Measurements from ENCODE around the gene SBNO1.
"Not testable (repeated sequence)": the region's sequence is repeated elsewhere in the genome, so short reads cannot be mapped to it uniquely, and the experiment has no call there.

The SBNO1 gene

DNA sequence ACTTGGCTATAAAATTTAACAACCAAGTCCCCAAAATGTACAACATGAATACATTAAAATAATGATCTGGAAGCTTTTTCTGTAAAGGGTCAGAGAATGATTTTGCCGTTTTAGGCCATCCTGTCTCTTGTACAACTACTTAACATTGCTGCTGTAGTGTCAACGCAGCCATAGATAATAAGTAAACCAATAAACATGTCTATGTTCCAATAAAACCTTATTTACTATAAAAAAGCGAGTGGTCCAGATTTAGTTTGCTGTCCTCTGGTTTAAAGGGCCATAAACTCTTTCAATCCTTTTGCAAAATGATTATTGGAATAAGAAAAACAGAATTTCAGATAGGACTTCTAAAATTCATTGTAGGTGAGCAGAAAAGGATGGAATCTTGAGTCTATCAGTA lies 29.2 kb downstream of the SBNO1 start:
- ChIA-PET POLR2A (no interaction called here), CTCF (no interaction called here)
- no peak for DNase-seq (ENCODE audit: low read depth, low spot score)
- no peak overlapping the region for H3K4me3 ChIP-seq (ENCODE audit: low read depth, low read length)
- TF ChIP-seq, protein P1, sequence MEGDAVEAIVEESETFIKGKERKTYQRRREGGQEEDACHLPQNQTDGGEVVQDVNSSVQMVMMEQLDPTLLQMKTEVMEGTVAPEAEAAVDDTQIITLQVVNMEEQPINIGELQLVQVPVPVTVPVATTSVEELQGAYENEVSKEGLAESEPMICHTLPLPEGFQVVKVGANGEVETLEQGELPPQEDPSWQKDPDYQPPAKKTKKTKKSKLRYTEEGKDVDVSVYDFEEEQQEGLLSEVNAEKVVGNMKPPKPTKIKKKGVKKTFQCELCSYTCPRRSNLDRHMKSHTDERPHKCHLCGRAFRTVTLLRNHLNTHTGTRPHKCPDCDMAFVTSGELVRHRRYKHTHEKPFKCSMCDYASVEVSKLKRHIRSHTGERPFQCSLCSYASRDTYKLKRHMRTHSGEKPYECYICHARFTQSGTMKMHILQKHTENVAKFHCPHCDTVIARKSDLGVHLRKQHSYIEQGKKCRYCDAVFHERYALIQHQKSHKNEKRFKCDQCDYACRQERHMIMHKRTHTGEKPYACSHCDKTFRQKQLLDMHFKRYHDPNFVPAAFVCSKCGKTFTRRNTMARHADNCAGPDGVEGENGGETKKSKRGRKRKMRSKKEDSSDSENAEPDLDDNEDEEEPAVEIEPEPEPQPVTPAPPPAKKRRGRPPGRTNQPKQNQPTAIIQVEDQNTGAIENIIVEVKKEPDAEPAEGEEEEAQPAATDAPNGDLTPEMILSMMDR (IDR thresholded peaks at IDR 0.05; ENCODE audit: insufficient read depth, low read length, missing control alignments): no peak

DNA sequence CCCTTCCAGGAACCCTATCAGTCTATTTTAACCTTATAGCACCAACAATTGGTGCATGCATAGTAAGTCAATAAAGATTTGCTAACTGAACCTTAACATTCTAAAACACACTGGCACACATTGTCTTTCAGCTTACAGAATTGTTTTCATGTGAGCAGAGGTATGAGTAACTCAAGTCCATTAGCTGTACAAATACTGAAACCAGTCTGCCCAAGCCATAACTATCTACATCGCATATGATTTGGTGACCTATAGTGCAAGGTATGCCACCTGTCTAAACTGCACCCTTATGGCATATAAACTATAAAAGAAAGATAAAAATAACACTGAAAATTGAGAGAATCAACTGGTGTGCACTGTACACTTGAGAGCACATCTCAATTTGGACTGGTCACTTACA lies 34.8 kb downstream of the SBNO1 start:
- TF ChIP-seq, protein P1 (IDR thresholded peaks at IDR 0.05; ENCODE audit: insufficient read depth, low read length, missing control alignments): no peak
- DNase-seq (ENCODE audit: low read depth, low spot score): no peak
- CTCF ChIA-PET: interaction anchor here (1.3 kb wide), 1 partner anchor 253 kb away, joined by 4 read pairs; no protein-coding TSS in a partner anchor
- POLR2A ChIA-PET: no interaction called here
- no peak overlapping the region for H3K4me3 ChIP-seq (ENCODE audit: low read depth, low read length)

DNA sequence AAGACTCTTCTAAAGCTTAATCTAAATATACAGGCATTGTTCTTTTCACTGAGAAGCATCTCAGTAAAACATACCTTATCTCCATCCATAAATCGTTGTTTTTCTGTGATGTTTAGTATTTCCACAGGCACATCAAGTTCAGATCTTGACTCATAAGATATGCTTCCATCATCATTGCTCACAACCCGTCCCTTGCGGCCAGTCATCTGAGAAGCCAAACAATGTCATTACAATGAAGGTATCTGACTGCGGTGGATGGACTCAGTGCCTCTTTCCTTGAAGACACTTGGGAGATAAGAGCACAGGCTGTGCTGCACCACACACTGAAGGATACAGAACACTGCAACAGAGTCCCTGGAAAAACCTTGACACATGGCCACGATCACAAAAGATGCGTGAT lies 44.8 kb downstream of the SBNO1 start:
- POLR2A ChIA-PET: interaction anchor here (1.0 kb wide), 1 partner anchor 45 kb away, joined by 3 read pairs; no protein-coding TSS in a partner anchor
- CTCF ChIA-PET: interaction anchor here (1.1 kb wide), 1 partner anchor 268 kb away, joined by 3 read pairs; no protein-coding TSS in a partner anchor
- DNase-seq (ENCODE audit: low read depth, low spot score): no peak
- H3K4me3 ChIP-seq (ENCODE audit: low read depth, low read length): no peak overlapping the region
- TF ChIP-seq, protein P1 (IDR thresholded peaks at IDR 0.05; ENCODE audit: insufficient read depth, low read length, missing control alignments): no peak

DNA sequence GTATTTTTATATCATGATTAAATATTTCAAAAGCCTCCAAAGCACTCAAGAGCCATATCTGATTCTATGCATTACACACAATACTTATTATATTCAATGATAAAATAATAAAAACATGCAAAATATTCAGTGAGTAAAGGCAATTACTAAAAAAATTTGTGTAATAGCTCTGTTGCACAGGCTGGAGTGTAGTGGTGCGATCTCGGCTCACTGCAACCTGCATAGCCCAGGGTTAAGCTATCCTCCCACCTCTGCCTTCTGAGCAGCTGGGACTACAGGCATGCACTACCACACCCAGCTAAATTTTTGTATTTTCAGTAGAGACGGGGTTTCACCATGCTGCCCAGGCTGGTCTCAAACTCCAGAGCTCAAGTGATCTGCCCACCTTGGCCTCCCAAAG lies 45.4 kb downstream of the SBNO1 start:
- ChIA-PET CTCF (interaction anchor here (1.1 kb wide), 1 partner anchor 268 kb away, joined by 3 read pairs; no protein-coding TSS in a partner anchor), POLR2A (interaction anchor here (1.0 kb wide), 1 partner anchor 46 kb away, joined by 3 read pairs; no protein-coding TSS in a partner anchor)
- no peak overlapping the region for H3K4me3 ChIP-seq (ENCODE audit: low read depth, low read length)
- DNase-seq (ENCODE audit: low read depth, low spot score): no peak
- TF ChIP-seq, protein P1 (IDR thresholded peaks at IDR 0.05; ENCODE audit: insufficient read depth, low read length, missing control alignments): no peak

DNA sequence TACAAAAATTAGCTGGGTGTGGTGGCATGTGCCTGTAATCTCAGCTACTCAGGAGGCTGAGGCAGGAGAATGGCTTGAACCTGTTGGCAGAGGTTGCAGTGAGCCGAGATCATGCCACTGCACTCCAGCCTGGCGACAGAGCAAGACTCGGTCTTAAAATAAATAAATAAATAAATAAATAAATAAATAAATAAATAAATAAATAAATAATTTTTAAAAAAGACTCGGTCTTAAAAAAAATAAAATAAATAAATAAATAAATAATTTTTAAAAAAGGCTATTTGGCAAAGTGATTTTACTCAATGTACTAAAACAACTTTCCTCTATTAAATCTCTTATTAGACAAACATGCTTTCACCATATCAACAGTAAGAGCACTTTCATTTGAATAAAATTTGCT lies 51.6 kb downstream of the SBNO1 start:
- DNase-seq (ENCODE audit: low read depth, low spot score); H3K4me3 ChIP-seq (ENCODE audit: low read depth, low read length); CTCF ChIA-PET: not testable (repeated sequence)
- POLR2A ChIA-PET: interaction anchor here (0.8 kb wide), 1 partner anchor 325 kb away, joined by 3 read pairs; no protein-coding TSS in a partner anchor

DNA sequence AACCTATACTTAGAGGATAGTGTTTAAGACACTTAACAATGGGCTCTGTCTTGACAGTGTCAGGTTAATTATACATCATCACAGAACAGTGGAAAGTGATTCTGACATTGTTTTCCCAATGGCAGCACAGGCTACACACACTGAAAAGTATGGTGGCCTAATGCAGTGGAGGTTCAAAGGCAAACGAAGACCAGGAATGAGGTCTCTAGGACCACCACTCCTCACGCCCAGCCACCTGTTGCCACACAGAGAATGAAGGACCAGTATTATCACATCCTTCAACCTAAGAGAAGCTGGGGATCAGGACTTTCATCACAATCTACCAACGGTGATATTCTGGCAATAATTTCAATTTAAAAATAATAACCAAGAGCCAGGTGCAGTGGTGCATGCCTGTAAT lies 58.4 kb downstream of the SBNO1 start:
- CTCF ChIA-PET: interaction anchor here (1.2 kb wide), 2 partner anchors 37 to 68 kb away, joined by 3 read pairs; no protein-coding TSS in a partner anchor
- no peak overlapping the region for H3K4me3 ChIP-seq (ENCODE audit: low read depth, low read length)
- POLR2A ChIA-PET: no interaction called here
- TF ChIP-seq, protein P1 (IDR thresholded peaks at IDR 0.05; ENCODE audit: insufficient read depth, low read length, missing control alignments): no peak
- DNase-seq (ENCODE audit: low read depth, low spot score): no peak

DNA sequence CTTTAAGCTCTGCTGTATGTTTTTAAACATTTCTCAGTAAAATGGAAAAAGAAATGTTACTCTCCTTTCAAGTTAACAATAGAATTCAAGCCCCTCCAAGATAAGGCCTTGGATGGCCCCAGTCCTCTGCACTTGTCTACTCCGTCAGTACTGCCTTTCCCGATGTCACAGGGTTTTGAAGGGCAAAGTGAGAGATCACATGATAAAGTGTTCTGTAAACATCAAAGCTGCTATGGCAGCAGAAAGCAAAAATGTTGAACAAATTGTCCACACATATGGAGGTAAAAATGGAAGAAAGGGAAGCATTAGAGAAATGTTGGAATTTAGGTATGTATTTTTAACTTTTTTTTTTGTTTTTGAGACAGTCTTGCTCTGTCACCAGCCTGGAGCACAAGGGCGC lies 59.5 kb downstream of the SBNO1 start:
- no peak overlapping the region for H3K4me3 ChIP-seq (ENCODE audit: low read depth, low read length)
- DNase-seq (ENCODE audit: low read depth, low spot score): no peak
- TF ChIP-seq, protein P1 (IDR thresholded peaks at IDR 0.05; ENCODE audit: insufficient read depth, low read length, missing control alignments): no peak
- ChIA-PET CTCF (interaction anchor here (1.2 to 2.0 kb wide), 2 partner anchors 20 to 38 kb away, joined by 3 to 6 read pairs; no protein-coding TSS in a partner anchor), POLR2A (no interaction called here)
